AML-193 (cell line): ENCODE measurements around the gene CD151.

Source experiments
- DNase-seq, 2 experiments: peaks; one replicate each; lab custom pipeline; 2025; lab: John Stamatoyannopoulos, UW

CD151 gene

DNA sequence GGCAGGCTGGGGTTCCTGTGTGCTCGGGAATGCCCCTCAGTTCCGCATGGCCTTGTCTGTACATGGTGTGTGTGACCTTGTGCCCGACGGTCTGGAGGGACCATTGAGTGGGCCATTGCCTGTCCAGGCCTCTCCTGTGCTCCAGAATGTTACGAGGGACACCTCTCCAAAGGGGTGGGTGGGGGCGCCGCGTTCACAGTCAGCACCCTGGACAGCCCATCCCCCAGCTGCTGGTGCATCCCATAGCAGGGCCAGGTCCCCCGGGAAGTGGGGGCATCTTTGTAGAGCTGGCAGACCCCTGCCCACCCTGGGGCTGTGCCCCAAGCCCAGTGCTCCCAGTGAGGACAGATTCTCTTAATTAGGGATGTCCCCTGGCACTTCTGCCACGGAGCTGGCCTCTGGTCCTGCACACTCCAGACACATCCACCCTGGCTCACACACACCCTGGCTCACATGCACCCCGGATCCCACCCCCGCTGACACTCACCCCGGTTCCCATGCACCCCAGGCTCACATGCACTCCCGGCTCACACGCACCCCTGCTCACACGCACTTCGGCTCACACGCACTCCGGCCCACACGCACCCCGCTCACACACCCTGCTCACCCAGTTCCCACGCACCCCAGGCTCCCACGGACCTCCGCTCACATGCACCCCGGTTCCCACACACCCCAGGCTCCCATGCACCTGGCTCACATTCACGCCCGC lies 25.5 kb downstream of the CD151 start:
- DNase-seq: no peak

DNA sequence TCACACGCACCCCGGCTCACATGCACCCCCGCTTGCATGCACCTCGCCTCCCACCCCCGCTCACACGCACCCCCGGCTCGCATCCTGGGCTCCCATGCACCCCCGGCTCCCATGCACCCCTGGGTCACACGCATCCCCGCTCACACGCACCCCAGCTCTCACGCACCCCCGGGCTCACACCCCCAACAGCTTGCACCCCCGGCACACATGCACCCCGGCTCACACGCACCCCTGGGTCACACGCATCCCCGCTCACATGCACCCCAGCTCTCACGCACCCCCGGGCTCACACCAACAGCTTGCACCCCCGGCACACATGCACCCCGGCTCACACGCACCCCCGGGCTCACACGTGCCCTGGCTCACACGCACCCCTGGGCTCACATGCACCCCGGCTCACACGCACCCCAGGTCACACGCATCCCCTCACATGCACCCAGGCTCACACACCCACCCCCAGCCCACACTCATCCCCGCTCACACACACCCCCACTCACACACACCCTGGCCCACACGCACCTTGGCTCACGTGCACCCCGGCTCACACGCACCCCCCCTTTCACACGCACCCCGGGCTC lies 26.1 kb downstream of the CD151 start:
- no peak for DNase-seq

DNA sequence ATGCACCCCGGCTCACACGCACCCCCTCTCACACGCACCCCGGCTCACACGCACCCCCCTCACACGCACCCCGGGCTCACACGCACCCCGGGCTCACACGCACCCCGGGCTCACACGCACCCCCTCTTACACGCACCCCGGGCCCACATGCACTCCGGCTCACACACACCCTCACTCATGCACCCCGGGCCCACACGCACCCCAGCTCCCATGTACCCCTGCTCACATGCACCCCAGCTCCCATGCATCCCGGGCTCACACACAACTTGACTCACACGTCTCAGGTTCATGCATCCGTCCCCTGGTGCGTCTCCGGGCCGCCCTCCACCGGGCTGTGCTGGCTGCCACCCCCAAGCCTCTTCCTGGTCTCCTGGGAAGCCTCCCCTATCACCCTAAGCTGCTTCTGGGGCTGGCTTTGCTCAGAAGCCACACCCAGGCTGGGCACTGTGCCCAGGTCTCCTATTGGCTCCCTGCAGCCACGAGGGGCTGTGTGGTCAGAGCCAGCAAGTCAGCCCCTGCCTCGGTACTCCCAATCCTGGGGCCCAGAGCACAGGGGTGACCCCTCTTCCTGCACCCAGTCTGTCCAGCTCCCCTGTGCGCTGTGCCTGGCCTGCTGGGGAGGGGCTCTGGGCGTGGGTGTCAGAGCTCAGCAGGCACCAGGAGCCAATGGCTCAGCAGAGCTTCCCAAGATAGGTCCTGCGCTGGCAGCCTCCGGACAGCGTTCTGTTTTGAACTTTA lies 26.8 kb downstream of the CD151 start:
- DNase-seq: no peak

DNA sequence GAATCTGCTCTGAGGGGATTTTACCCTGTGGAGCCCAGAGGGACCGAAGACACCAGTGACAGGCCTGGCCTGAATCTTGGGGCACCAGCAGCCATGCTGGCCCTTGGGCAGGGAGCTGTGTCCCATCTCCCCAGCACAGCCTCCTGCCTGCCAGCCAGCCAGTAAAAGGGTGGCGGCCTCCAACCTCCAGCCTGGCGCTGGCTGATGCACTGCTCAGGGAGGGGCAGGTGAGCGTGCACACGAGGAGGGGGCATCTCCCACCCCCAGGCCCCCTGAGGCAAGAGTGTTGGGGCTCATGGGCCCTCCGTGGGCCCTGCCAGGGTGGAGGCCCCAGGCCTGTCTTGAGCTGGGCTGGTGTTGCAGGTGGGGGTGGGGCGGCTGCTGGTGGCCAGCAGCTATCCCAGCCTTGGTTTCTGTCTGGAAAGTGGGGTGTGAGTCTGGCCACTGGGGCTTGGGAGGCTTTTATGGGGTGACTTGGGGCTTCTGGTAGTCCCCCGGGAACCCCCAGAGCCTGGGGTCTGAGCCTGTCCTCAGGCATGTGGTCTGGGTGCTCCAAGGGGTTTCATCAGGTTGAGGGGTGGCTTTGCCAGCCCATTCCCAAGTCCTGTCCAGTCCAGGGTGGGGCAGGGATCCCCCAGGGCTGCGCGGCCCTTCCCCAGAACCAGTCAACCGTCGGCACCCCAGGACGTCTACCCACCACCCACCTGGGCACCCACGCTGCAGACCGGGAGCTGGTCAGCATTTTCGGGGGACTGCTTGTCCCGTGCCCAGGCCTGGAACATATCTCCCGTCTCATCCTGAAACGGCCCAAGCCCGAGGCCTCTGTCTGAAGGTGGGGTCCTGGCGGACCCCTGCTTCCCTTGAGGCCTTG lies 27.7 kb downstream of the CD151 start:
- DNase-seq: no peak

DNA sequence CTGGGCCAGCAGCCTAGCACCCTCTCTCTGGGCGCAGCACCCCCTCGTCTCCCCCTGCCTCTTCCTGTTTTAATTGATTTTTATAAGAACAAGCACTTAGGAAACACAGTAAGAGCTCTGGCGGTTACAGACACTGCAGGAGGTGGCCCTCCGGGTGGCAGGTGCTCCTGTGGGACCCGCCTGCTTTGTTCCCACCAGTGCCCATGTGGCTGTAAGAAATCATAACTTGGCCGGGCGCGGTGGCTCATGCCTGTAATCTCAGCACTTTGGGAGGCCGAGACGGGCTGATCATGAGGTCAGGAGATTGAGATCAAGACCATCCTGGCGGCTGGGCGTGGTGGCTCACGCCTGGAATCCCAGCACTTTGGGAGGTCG lies 28.3 kb downstream of the CD151 start:
- no peak for DNase-seq

DNA sequence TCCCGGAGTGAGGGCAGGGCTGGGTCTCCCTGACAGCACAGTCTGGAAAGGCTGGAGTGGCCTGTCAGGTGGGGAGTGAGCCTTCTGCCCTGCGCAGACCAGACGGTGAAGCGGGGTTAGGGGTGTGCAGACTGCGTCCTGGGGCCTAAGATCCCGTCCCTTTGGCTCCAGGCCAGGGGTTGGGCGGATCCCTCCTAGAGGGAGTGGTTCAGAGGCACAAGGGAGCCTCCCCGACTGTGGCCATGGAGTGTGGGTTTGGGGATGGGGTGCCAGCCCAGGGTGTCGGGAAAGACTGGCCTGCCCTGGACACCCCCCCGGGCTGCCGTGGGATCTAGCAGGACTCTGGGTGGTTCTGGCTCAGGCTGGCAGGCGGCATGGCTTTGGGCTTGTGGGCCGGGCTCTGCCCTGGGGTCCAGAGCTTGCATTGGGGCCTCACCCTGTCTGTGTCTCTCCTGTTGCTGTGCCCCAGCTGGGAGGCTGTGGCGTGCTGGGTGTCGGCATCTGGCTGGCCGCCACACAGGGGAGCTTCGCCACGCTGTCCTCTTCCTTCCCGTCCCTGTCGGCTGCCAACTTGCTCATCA lies 29.4 kb downstream of the CD151 start:
- DNase-seq: no peak

DNA sequence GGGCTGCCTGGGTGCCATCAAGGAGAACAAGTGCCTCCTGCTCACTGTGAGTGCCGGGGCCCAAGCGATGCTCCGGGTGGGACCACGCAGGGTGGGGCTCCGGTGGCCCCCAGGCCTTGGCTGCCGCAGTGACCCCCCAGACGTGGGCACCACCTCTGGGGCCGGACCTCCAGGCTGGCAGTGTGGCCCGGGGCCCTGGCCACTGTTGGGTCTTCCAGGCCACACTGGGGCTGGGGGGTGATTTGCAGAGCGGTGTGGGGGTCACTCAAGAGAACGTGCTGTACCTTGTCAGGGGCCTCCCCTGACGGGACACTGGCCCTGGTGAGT lies 29.9 kb downstream of the CD151 start:
- no peak for DNase-seq

DNA sequence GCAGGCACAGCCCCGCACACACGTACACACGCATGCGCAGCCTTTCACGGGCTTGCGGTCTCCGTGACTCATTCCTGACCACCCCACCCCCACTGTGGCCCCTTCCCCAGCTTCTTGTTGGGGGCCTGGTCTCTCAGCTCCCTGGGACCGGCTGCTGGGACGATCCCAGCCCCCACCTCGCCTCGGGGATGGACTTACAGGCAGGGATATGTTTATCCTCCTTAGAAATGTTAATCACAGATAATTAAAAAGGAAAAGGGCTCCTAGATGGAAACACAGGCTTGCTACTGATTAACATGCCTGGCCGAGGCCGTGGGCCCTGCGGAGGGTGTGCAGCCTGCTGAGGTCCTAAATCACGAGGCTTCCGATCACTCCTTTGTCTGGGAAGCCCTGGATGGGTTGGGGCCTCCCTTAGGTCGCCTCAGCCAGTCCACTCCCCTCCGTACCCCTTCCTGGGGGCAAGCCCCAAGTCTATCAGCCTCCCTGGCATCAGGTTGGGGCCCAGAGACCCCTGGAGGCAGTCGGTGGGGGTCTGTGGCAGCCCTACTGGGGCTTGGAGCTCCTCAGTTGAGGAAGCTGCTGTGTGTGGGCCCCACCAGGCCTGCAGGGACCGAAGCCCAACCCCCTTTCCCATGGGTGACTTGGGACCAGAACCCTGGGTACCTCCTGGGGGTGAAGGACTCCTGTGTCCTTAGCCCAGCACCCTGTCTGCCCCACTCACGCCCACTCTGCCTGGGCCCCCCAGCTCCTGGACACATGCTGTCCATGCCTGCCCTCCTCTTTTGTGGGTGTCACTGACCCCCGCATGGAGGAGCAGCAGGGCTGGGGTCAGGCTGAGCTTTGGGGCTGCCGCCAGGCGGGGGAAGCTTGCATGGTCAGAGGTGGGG lies 30.5 kb downstream of the CD151 start:
- DNase-seq: no peak

DNA sequence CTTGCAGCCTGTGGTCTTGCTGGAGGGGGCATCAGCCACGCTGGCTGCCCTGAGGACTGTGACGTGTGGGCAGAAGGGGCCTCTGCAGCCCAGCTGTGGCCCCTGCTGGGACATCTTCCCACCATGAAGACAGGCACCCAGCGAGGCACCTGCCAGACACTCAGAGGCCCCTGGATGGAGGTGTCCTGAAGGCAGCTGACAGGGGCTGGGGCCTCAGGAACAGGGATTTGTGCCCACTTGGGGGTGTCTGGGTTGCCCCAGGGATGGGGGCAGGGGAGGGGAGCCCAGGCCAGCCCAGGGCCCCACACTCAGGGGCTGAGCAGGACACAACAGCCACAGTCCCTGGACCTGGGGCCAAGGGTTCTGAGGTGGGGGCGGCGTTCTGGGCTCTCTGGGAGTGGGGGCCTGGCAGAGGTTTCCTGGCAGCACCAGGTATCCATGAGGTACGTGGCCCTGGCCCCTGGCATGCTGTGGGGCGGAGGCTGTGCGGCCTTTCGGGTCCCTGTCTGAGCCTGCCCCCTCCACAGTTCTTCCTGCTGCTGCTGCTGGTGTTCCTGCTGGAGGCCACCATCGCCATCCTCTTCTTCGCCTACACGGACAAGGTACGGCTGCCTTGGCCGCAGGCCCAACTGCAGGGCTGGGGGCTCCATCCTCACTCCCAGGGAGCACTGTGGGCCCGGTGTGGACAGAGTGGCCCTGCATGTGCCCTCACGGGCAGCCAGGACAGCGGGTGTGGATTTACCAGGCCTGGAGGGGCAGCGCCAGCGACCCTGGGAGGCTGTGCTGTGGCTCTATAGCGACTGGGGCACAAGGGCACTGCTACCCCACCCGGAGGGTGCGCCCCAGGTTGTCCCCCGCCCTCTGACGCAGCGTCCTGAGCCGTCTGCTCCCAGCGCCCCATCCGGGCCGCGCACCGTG lies 31.4 kb downstream of the CD151 start:
- DNase-seq: no peak

DNA sequence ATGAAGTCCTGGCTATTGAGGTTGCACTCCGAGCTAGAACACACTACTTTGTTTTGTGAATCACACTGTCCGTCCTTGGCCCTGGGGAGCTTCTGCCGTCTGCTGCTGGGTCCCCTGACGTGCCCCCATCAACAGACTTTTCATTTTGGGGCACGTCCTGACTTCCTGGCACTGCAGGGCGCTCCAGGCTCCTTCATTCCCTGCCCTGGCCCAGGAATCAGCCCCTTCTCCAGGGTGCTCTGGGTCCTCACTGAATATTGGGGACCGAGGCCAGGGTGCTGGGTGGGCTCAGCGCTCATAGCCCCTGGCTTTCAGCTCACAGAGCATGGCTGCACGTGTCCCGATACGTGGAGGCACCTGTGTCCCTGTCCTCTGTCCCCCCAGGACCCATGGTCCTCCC lies 32.1 kb downstream of the CD151 start:
- no peak for DNase-seq

DNA sequence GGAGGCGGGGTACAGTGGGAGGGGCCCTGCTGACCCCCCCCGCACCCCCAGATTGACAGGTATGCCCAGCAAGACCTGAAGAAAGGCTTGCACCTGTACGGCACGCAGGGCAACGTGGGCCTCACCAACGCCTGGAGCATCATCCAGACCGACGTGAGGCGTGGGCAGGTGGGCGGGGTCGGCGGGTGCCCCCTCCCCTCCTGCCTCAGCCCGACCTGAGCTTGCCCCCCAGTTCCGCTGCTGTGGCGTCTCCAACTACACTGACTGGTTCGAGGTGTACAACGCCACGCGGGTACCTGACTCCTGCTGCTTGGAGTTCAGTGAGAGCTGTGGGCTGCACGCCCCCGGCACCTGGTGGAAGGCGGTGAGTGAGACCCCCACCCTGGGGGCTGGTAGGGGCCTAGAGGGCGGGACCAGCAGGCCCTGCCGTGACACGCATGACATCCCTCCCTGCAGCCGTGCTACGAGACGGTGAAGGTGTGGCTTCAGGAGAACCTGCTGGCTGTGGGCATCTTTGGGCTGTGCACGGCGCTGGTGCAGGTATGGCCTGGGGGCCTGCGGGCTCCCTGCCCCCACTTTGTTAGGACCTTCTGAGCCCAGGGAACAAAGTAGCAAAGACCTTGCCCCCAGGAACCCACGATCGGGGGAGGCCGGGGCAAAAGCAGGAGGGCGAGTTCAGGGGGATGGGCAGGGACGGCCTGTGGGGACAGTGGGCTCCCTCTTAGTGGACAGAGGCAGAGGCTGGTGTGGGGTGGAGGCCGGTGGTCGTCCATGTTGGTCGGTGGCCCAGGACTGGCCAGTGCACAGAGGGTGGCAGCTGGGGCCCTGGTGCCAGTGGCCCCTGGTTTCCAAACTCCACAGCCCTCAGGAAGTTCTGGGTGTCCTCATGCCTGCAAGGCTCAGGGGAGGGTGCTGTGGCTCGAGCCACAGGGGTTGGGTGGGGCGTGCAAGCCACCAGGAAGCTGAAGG lies 33.0 kb downstream of the CD151 start:
- DNase-seq: no peak

DNA sequence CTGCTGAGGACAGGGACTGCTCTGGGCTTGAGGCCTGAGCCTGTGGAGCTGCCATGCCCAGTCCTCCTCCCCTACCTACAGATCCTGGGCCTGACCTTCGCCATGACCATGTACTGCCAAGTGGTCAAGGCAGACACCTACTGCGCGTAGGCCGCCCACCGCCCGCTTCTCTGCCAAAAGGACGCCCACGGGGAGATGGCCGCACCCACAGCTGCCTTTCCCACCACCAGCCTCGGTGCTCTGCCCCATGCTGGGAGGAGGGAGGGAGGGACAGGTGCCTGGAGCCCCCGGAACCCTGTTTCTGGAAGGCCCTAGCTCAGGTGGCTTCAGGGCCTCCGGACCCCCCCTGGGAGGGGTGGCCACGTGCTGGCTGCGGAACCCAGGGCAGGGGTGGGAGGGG lies 33.7 kb downstream of the CD151 start:
- no peak for DNase-seq

DNA sequence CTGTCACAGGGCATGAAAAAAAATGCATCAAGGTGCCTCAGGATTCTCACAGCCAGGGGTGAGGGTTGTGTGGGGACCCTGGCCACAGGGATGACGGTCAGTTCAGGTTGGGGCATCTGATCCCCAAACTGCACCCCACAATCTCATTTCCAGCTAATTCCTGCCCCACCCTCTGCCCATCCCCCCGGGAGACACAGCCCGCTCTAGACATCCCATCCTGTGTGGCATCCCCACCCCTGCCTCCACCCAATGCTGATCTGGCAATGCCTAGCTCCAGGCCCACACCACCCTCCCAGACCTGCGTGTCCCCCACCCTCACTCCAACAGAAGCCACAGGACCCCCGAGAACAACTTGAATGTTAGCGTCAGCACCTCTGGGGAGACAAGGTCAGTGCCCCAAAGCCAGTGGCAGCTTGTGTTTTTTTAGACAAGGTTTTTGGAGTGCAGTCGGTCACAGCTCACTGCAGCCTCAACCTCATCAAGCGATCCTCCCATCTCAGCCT lies 35.2 kb downstream of the CD151 start:
- DNase-seq: no peak

DNA sequence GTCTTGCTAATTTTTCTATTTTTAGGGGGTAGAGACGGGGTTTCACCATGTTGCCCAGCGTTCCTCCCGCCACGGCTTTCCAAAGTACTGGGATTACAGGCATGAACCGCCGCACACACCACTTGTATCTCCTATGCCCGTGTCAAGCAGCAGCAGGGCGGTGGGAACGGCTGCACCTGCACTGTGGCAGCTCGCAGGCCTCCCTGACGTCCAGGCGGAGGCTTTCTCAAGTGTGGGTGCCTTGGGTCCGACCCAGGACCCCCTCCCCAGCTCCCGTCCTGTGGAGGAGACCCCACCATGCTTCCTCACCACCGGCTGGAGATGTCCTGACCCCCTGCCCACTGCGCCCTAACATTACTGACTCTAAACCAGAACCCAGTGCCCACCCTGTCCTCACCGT lies 35.6 kb downstream of the CD151 start:
- no peak for DNase-seq

DNA sequence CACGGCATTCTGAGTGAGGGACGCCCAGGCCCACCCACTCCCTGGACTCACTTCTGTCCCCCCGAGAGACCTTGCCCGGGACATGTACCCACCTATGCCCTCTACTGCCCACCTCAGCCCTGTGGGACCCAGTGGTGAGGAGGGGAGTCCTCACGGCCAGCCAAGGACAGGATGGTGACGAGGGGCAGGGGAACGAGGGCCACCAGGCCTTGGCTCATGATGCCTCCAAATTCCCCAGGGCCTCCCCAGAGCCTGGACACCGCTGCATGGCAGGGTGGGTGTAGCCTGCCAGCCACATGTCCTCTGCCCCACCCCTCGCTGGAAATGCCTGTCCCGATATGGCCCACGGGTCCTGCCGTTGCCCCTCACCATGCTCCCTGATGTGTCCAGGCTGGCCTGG lies 36.0 kb downstream of the CD151 start:
- no peak for DNase-seq

DNA sequence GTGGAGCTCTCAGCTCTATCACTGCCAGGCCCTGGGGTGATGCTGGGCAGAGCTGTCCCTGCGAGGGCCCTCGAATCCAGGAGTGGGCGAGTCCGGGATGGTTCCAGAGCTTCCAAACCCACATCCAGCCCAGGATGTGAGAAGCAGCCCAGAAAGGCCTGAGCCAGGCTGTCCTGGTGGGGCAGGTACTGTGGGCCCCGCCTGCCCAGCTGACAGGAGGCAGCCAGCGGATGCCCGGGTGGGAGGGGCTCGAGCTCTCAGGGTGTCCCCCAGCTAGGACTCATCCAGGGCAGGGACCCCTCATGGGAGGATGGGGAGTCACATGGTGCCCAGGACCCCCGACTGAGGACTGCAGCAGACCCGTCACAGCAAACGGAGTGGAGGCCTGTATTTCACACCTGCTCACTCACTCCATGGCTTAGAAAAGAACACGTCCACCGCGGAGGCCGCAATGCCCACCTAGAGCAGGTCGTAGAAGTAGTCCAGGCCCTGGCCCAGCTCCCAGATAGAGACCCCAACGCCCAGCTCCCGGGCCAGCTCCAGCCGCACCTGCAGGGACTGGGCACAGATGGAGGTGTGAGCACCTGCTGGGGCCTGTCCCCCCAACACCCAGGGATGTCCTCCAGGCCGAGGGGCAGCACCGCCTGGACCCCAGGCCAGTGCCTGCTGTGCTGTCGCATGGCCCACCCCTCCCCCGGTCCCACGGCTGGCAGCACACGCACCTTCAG lies 36.8 kb downstream of the CD151 start:
- no peak for DNase-seq

DNA sequence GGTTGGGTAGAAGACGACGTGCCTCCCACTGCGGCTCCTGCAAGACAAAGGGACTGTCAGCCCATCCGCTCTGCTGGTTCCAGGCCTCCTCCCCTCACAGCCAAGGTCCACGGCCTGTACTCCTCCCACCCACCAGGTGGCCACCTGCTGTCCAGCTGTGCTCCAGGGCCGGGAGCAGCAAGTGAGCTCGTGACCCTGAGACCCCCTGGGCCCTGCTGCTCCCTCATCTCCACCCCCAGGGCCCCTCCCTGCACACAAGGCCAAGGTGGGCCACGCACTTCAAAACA lies 37.3 kb downstream of the CD151 start:
- DNase-seq: no peak

DNA sequence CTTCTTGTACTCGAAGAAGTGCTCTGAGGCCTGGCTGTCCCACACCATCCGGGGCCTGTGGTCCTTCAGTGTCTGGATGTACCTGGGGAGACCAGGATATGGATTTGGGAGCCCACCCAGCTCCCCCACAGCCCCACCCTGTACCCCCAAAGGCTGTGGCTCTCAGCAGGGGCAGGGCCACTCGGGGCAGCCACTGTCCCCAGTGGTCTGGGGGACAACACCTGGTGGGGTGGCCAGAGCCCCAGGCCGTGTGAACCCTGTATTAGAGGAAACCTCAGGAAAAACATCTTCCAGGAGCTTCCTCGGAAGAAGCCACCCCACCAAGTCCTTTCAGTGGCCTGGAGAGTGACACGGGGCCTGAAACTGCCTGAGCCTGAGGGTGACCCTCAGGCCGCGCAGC lies 37.7 kb downstream of the CD151 start:
- no peak for DNase-seq
